Activated naive CD4-positive, alpha-beta T cell treated with anti-CD3 and anti-CD28 coated beads, Interleukin-2, amount 50 U/mL, for 72 hours (primary cell): ENCODE results near the gene POLE. TPM values are rescaled to one million over a fixed set of nuclear protein-coding genes. Genes with fewer than 3 reads are reported as not detected.

Experiments used
- ATAC-seq, 2 donors: fragments of 150-1000 bp; cut with Tn5 transposase; 2 replicates each; pipeline ENCODE4 v1.10.0; 2021; ENCODE audit warnings: mild to moderate bottlenecking in 2 of 2, moderate library complexity in 2 of 2
- DNase-seq, 2 donors: peaks; one replicate each; pipeline ENCODE4 v3.0.0; 2021 to 2022; ENCODE audit warnings: low spot score in 2 of 2
- H3K27ac Mint-ChIP-seq, 2 donors: one replicate each; pipeline ENCODE4 v1.8.0; 2022; ENCODE audit warnings: mild to moderate bottlenecking in 2 of 2, mixed read lengths in 2 of 2
- H3K36me3 Mint-ChIP-seq, 2 donors: one replicate each; pipeline ENCODE4 v1.8.0; 2022; ENCODE audit warnings: mixed read lengths in 2 of 2
- H3K9me3 Mint-ChIP-seq, 2 donors: one replicate each; pipeline ENCODE4 v1.8.0; 2022; ENCODE audit warnings: mixed read lengths in 2 of 2
- total RNA-seq, 2 donors: library from RNA; stranded (reverse); gene quantifications; one replicate each; pipeline ENCODE4 v1.2.3, GENCODE V29; 2022

POLE gene
- total RNA-seq, 2 donors from 2014 or later, result 164 to 177 TPM

- no peak for ATAC-seq
Observed at GRCh38 chr12:132633901-132634300, 53.2 kb downstream of the POLE start.

DNA sequence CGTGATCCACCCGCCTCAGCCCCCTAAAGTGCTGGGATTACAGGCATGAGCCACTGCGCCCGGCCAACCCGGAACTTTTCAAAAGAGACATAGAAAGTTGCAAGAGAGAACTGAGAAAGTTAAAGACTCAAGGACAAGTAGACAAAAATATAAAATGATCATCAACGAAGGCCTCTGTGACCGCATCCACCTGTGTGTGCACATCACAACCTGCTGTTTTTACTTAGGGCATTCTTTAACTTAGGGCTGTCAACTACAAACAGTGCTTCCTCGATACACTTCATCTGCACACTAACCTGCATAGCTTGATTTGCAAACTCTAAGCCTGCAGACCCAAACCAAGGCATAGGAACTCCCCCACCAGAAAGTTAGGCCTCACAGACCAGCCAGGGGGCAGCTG, 53.7 kb downstream of the POLE start:
- ATAC-seq (no peak), DNase-seq (no peak)
- Mint-ChIP-seq H3K27ac (no peak overlapping the region), H3K36me3 (peaks cover 40 to 48% of the 10 kb centered on the region in 2 donors), H3K9me3 (no peaks in the 10 kb centered on the region)

More at GRCh38 chr12:132633901-132634300, 53.2 kb downstream of the POLE start:
- Mint-ChIP-seq H3K36me3 (peaks cover 40 to 52% of the 10 kb centered on the region in 2 donors), H3K9me3 (no peaks in the 10 kb centered on the region), H3K27ac (no peak overlapping the region)
- no peak for DNase-seq

- ATAC-seq (no peak), DNase-seq (no peak)
- Mint-ChIP-seq H3K9me3 (no peaks in the 10 kb centered on the region), H3K36me3 (peaks cover 35 to 44% of the 10 kb centered on the region in 2 donors), H3K27ac (peak overlapping the region in 1 of 2 donors; percentile 12)
Observed at GRCh38 chr12:132632521-132633228, 54.5 kb downstream of the POLE start.

DNA sequence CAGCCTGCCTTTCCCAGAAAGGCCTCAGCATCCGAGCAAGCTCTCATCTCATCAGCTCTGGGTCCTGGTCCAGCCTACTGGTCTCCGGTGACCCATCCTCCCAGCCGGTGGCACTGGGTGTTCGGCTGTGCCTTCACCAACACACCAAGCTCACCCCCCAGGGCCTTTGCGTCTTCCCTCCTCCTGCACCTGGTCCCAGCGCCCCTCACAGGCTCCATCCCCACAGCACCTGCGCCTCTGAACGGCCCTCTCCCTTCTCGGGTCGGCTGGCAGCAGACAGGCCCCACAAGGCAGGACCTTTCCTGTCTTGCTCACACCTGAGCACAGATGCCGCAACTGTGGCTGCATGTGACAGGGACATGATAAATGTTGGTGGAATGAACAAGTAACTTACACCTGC, 55.5 kb downstream of the POLE start:
- Mint-ChIP-seq H3K36me3 (peaks cover 35 to 43% of the 10 kb centered on the region in 2 donors), H3K27ac (no peak overlapping the region), H3K9me3 (no peaks in the 10 kb centered on the region)
- peak in 1 of 2 donors; percentile 5 for ATAC-seq
- no peak for DNase-seq

- no peak overlapping the region for H3K27ac Mint-ChIP-seq
- no peaks in the 10 kb centered on the region for H3K9me3 Mint-ChIP-seq
- no peak for ATAC-seq
- DNase-seq, result no peak
- peaks cover 29 to 38% of the 10 kb centered on the region in 2 donors for H3K36me3 Mint-ChIP-seq
Observed at GRCh38 chr12:132630672-132631071, 56.5 kb downstream of the POLE start.

DNA sequence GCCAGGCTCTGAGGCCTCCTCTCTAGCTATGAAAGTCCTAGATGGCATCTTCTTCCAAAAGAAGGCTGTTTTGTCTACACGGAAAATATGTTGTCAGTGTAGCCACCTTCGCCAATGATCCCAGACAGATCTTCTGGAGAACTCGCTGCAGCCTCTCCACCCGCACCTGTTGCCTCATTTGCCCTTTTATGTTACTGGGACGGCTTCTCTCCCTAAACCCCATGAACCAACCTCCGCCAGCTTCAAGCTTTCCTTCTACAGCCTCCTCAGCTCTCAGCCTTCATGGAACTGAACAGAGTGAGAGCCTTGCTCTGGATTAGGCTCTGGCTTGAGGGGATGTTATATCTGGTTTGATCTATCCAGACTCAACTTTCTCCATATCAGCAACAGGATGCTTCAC, 57.8 kb downstream of the POLE start:
- Mint-ChIP-seq H3K27ac (no peak overlapping the region), H3K36me3 (peaks cover 25 to 31% of the 10 kb centered on the region in 2 donors), H3K9me3 (no peaks in the 10 kb centered on the region)
- ATAC-seq (no peak), DNase-seq (no peak)

GRCh38 chr12:132625731-132626430, 61.3 kb downstream of the POLE start:
- Mint-ChIP-seq H3K27ac (peak overlapping the region in 1 of 2 donors; percentile 44), H3K9me3 (no peaks in the 10 kb centered on the region), H3K36me3 (peaks cover 17 to 20% of the 10 kb centered on the region in 2 donors)
- no peak for DNase-seq
- no peak for ATAC-seq

DNA sequence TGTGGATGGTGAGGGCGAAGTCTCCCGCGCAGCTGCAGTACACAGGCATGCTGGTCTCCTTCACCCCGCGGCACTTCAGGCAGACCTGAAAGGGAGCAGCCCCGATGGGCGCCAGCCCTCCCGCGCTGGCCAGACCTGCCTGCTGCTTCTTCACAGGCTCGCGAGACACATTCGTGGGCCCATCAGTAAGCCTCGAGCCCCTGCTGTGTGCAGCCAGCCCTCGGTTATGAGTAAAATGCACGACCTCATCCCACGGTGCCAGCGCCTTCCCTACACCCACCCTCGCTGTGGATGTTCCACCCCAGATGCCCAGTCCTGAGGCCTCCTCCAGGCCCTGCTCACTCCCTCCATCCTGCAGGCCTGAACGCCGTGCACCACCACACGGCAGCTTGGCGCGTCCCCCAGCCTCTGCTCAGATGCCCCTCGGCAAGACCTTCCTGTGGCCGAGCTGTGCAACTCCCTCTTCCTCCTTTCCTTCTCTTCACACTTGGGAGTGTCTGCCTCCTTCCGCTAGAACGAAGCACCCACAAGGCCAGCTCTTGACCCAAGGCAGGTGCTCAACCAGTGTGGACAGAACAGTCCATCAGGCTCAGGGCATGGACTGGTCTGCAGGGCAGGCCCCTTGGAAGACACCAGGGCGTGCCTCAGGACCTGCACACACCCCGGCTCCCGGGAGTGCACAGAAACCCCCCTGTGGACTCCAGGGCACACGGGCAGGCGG, 62.1 kb downstream of the POLE start:
- DNase-seq (no peak), ATAC-seq (no peak)
- Mint-ChIP-seq H3K9me3 (no peaks in the 10 kb centered on the region), H3K27ac (peak overlapping the region; percentile 44 to 55), H3K36me3 (peaks cover 12% of the 10 kb centered on the region in 2 donors)

- H3K27ac Mint-ChIP-seq, result peak overlapping the region in 1 of 2 donors; percentile 44
- no peak for ATAC-seq
- peaks cover 6 to 7% of the 10 kb centered on the region in 2 donors for H3K36me3 Mint-ChIP-seq
- H3K9me3 Mint-ChIP-seq, result no peaks in the 10 kb centered on the region
- DNase-seq, result no peak
Observed at GRCh38 chr12:132624186-132624855, 62.8 kb downstream of the POLE start.

DNA sequence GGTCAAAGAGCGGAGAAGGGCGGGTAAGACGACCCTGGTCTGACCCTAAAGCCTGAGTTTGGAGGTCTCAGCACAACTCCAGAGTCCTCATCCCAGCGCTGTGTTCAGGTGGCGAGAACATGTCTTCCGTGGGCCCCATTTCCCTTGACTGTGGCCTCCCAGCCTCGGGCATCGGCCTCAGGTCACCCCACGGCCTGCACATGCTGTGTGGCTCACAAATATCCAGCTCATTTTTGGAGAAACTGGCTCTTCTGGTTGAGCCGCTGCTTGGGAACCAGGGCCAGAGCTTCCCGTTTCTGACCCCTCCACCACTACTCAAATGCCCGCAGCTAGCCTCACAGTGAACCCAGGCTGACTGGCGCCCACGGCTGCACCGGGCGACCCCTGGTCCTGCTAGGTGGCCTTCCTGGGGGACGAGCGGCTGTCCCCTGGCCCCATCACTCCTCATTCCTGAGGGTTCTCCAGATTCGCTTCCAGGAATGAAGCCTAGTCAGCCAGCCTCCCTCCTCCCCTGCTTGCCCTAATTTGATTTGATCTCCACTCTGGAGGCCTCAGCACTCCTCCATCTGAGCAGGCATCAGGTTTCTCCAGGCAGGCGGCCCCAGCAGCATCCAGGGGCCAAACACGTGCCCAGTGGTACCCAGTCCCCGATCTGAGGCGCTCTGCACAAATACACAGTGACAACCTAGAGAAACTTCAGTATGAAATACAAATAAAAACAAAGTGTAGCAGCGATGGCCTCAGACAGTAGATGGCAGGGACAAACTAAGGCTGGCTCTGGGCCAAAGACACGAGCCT, 63.9 kb downstream of the POLE start:
- DNase-seq (no peak), ATAC-seq (no peak)
- H3K36me3 Mint-ChIP-seq, result peaks cover 7% of the 10 kb centered on the region in 2 donors
- peak overlapping the region; percentile 48 to 52 for H3K27ac Mint-ChIP-seq
- H3K9me3 Mint-ChIP-seq, result no peaks in the 10 kb centered on the region

- Mint-ChIP-seq H3K36me3 (peaks cover 14% of the 10 kb centered on the region in 2 donors), H3K27ac (peak overlapping the region; percentile 48 to 60), H3K9me3 (peaks cover 0 to 7% of the 10 kb centered on the region in 2 donors)
- ATAC-seq, result peak; percentile 11 to 19
- DNase-seq, result no peak
Observed at GRCh38 chr12:132622437-132623071, 64.6 kb downstream of the POLE start.

DNA sequence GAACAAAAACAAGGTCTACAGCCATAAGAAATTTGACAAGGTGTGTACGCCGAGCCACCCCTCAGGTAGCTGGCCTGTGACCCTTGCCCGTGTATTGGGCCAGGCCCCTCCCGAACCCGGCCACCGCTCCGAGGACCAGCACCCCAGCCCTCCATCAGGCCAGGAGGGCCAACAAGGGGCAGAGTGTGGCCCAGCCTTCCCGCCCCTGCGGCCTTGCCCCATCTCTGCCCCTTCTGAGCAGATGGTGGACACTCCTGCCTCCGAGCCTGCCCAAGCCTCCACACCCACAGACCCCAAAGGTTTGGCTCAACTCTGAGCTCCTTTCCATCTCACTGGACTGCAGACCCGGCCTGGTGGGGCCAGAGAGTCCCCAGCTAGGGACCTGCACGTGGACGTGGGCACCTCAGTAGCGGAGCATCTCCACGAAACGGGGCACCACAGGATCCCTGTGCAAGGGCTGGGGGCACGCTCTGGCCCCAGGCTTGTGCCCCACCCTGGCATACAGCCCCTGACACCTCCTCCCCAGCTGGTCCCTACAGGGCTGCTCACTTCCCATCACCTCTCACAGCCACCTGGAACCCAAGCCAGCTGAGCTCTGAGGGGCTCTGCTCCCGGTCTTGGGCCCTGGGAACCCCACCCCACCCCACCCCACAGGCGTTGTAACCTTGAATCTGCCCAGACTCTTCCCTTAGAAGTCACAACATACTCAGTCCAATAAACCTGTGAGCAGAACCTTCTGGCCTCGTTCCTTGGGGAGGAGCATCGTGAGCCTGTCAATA, 65.3 kb downstream of the POLE start:
- Mint-ChIP-seq H3K9me3 (peaks cover 0 to 8% of the 10 kb centered on the region in 2 donors), H3K27ac (peak overlapping the region; percentile 48 to 60), H3K36me3 (peaks cover 16 to 21% of the 10 kb centered on the region in 2 donors)
- DNase-seq (no peak), ATAC-seq (no peak)

GRCh38 chr12:132620899-132621656, 66.1 kb downstream of the POLE start:
- H3K36me3 Mint-ChIP-seq, result peaks cover 16 to 27% of the 10 kb centered on the region in 2 donors

More at GRCh38 chr12:132620899-132621656, 66.1 kb downstream of the POLE start:
- peaks cover 0 to 8% of the 10 kb centered on the region in 2 donors for H3K9me3 Mint-ChIP-seq
- peak overlapping the region in 1 of 2 donors; percentile 48 for H3K27ac Mint-ChIP-seq
- ATAC-seq (no peak), DNase-seq (no peak)
